Liver (tissue), 9 donors: ENCODE measurements around the gene ZNF512. TPM values are rescaled to one million over a fixed set of nuclear protein-coding genes. Genes with fewer than 3 reads are reported as not detected.

Experiments used
- DNase-seq: peaks from one replicate; pipeline ENCODE4 v3.0.0-alpha.2; 2017; ENCODE audit warnings: low spot score
- H3K27ac ChIP-seq, 2 donors: one replicate each; pipeline ENCODE4 v1.7.0; 2013; ENCODE audit warnings: inconsistent platforms in 2 of 2, low read length in 2 of 2, control low read depth in 1 of 2, low read depth in 1 of 2, mild to moderate bottlenecking in 1 of 2
- H3K27me3 ChIP-seq, 4 donors: one replicate each; pipeline versions ENCODE4 v1.6.1 to v1.7.0; 2013; ENCODE audit warnings: low read length in 3 of 4, inconsistent platforms in 1 of 4, mild to moderate bottlenecking in 1 of 4, moderate library complexity in 1 of 4; ENCODE audit not compliant: control insufficient read depth in 4 of 4, insufficient read depth in 4 of 4
- H3K36me3 ChIP-seq, 4 donors: one replicate each; pipeline versions ENCODE4 v1.6.1 to v1.7.0; 2013; ENCODE audit warnings: low read length in 3 of 4, mild to moderate bottlenecking in 3 of 4, low read depth in 1 of 4, moderate library complexity in 1 of 4; ENCODE audit not compliant: control insufficient read depth in 4 of 4, insufficient read depth in 3 of 4
- H3K4me1 ChIP-seq, 4 donors: one replicate each; pipeline versions ENCODE4 v1.6.1 to v1.7.0; 2013; ENCODE audit warnings: low read length in 3 of 4, mild to moderate bottlenecking in 3 of 4, moderate library complexity in 1 of 4; ENCODE audit not compliant: control insufficient read depth in 4 of 4, insufficient read depth in 4 of 4
- H3K4me3 ChIP-seq, 3 donors: one replicate each; pipeline versions ENCODE4 v1.6.1 to v1.7.0; 2013; ENCODE audit warnings: low read length in 3 of 3, control low read depth in 1 of 3, low read depth in 1 of 3, mild to moderate bottlenecking in 1 of 3
- H3K9ac ChIP-seq, 2 donors: one replicate each; pipeline ENCODE4 v1.7.0; 2013; ENCODE audit warnings: low read length in 2 of 2, mild to moderate bottlenecking in 2 of 2, moderate library complexity in 2 of 2, control low read depth in 1 of 2, low read depth in 1 of 2
- H3K9me3 ChIP-seq, 4 donors: one replicate each; pipeline versions ENCODE4 v1.6.1 to v1.7.0; 2013; ENCODE audit warnings: low read length in 3 of 4; ENCODE audit not compliant: control insufficient read depth in 4 of 4
- ATF3 ChIP-seq: IDR thresholded peaks from 2 replicates; pipeline ENCODE4 v1.6.1; 2016; ENCODE audit warnings: antibody characterized with exemption
- CTCF ChIP-seq: fragments of 150-350 bp; IDR thresholded peaks from 2 replicates; pipeline ENCODE4 v1.5.1; 2017; ENCODE audit warnings: improper control_type of control experiment, low read depth, low read length; ENCODE audit not compliant: missing input control
- EGR1 ChIP-seq, 2 donors: IDR thresholded peaks; 2 replicates each; pipeline ENCODE4 v1.6.1; 2016 to 2018; ENCODE audit warnings: antibody characterized with exemption in 2 of 2, low read depth in 2 of 2
- FOXA1 ChIP-seq: IDR thresholded peaks from 2 replicates; pipeline ENCODE4 v1.6.1; 2016; ENCODE audit warnings: antibody characterized with exemption
- FOXA2 ChIP-seq: IDR thresholded peaks from 2 replicates; pipeline ENCODE4 v1.6.1; 2016; ENCODE audit warnings: antibody characterized with exemption
- GABPA ChIP-seq, 2 donors: IDR thresholded peaks in 1 of 2; conservative IDR thresholded peaks in 1 of 2; 2 replicates each; pipeline ENCODE4 v1.6.1; 2016; ENCODE audit warnings: antibody characterized with exemption in 2 of 2, mild to moderate bottlenecking in 1 of 2, moderate library complexity in 1 of 2
- HNF4A ChIP-seq, 2 donors: conservative IDR thresholded peaks; 2 replicates each; pipeline ENCODE4 v1.6.1; 2016; ENCODE audit warnings: antibody characterized with exemption in 2 of 2, mild to moderate bottlenecking in 2 of 2
- HNF4G ChIP-seq: IDR thresholded peaks from 2 replicates; pipeline ENCODE4 v1.6.1; 2016; ENCODE audit warnings: antibody characterized with exemption
- JUND ChIP-seq, 2 donors: IDR thresholded peaks; 2 replicates each; pipeline ENCODE4 v1.6.1; 2016; ENCODE audit warnings: antibody characterized with exemption in 2 of 2
- MAX ChIP-seq: IDR thresholded peaks from 2 replicates; pipeline ENCODE4 v1.6.1; 2016; ENCODE audit warnings: antibody characterized with exemption
- NR2F2 ChIP-seq: IDR thresholded peaks from 2 replicates; pipeline ENCODE4 v1.6.1; 2016; ENCODE audit warnings: antibody characterized with exemption
- RAD21 ChIP-seq, 2 donors: IDR thresholded peaks; 2 replicates each; pipeline ENCODE4 v1.6.1; 2016; ENCODE audit warnings: antibody characterized with exemption in 2 of 2, mild to moderate bottlenecking in 2 of 2
- REST ChIP-seq: IDR thresholded peaks from 2 replicates; pipeline ENCODE4 v1.6.1; 2016; ENCODE audit warnings: antibody characterized with exemption, mild to moderate bottlenecking
- RXRA ChIP-seq, 2 donors: IDR thresholded peaks; 2 replicates each; pipeline ENCODE4 v1.6.1; 2017 to 2018; ENCODE audit warnings: antibody characterized with exemption in 2 of 2, mild to moderate bottlenecking in 1 of 2
- SP1 ChIP-seq: IDR thresholded peaks from 2 replicates; pipeline ENCODE4 v1.6.1; 2018; ENCODE audit warnings: antibody characterized with exemption, mild to moderate bottlenecking
- TAF1 ChIP-seq: conservative IDR thresholded peaks from 2 replicates; pipeline ENCODE4 v1.6.1; 2016; ENCODE audit warnings: antibody characterized with exemption, mild to moderate bottlenecking
- YY1 ChIP-seq: IDR thresholded peaks from 2 replicates; pipeline ENCODE4 v1.6.1; 2016; ENCODE audit warnings: antibody characterized with exemption, mild to moderate bottlenecking
- ZBTB33 ChIP-seq: IDR thresholded peaks from 2 replicates; pipeline ENCODE4 v1.6.1; 2016; ENCODE audit warnings: antibody characterized with exemption
- WGBS: extraction: QIAGEN DNeasy Blood & Tissue Kit; methylation state at CpG from one replicate; pipeline ENCODE4 v1.1.7; 2013; 5-methylcytosine and 5-hydroxymethylcytosine counted together
- polyA plus RNA-seq, 2 donors: library from polyadenylated mRNA; stranded (reverse) in 1 of 2; unstranded in 1 of 2; fragments of 200-250 nt in 1 of 2; fragments of >200 nt in 1 of 2; fragmentation: Nextera tagmentation in 1 of 2; extraction: Ambion mirVana in 1 of 2; gene quantifications; one replicate each; pipeline versions ENCODE4 v1.2.1 to v1.2.3, GENCODE V29; 2013 to 2015
- total RNA-seq, 2 donors: library from RNA; depleted of rRNA; stranded (reverse); fragments of >200 nt; gene quantifications; one replicate each; pipeline ENCODE4 v1.2.3, GENCODE V29; 2014
- donor health status: healthy.
- donor health status: healthy.
- donor health status: healthy.
- donor health status: healthy.
- donor health status: healthy.

The ZNF512 gene
- total and polyA plus RNA-seq, 4 donors, result 3.3 to 13.0 (median 7.1) TPM

GRCh38 chr2:27653397-27653796 is 70.6 kb downstream of the ZNF512 start:
- Histone ChIP-seq H3K4me1 (peaks cover 0 to 9% (median 4%) of the 10 kb centered on the region in 4 donors), H3K36me3 (peaks cover 17 to 77% (median 55%) of the 10 kb centered on the region in 4 donors), H3K9ac (no peak overlapping the region), H3K4me3 (no peak overlapping the region), H3K9me3 (no peaks in the 10 kb centered on the region), H3K27ac (no peak overlapping the region), H3K27me3 (no peaks in the 10 kb centered on the region)
- WGBS, result 96% methylated on average over 2 of the region's 2 CpGs
- no peak for DNase-seq
- TF ChIP-seq ZBTB33, result no peak
- no peak for TF ChIP-seq FOXA1
- TF ChIP-seq FOXA2, result no peak
- TF ChIP-seq ATF3, result no peak
- TF ChIP-seq GABPA (IDR thresholded peaks at IDR 0.05 in 1 of 2, conservative IDR thresholded peaks at IDR 0.05 in 1 of 2), result no peak
- no peak for TF ChIP-seq JUND (IDR thresholded peaks at IDR 0.05)
- TF ChIP-seq YY1, result no peak
- no peak for TF ChIP-seq RXRA (IDR thresholded peaks at IDR 0.05)
- no peak for TF ChIP-seq MAX
- TF ChIP-seq HNF4A (conservative IDR thresholded peaks at IDR 0.05), result no peak
- no peak for TF ChIP-seq HNF4G
- TF ChIP-seq SP1, result no peak
- TF ChIP-seq REST, result no peak
- TF ChIP-seq NR2F2, result no peak
- TF ChIP-seq RAD21 (IDR thresholded peaks at IDR 0.05), result no peak
- TF ChIP-seq TAF1, result no peak
- TF ChIP-seq CTCF, result no peak
- TF ChIP-seq EGR1 (IDR thresholded peaks at IDR 0.05; ENCODE audit: low read depth in 2 of 2), result no peak
